Smooth muscle cell (in vitro differentiated cells): ENCODE data around the gene NADK. TPM values are rescaled to one million over a fixed set of nuclear protein-coding genes. Genes with fewer than 3 reads are reported as not detected.

Source experiments
- DNase-seq: peaks from one replicate; lab custom pipeline; 2025; ENCODE audit not compliant: unreplicated experiment; lab: John Stamatoyannopoulos, UW
- H2AFZ ChIP-seq: fragments of 200-600 bp; sonication (generic); 2 replicates; pipeline ENCODE4 v1.6.0; 2016; ENCODE audit warnings: antibody characterized with exemption, low read depth, mild to moderate bottlenecking
- H3F3A ChIP-seq: fragments of 200-600 bp; sonication (generic); 2 replicates; pipeline ENCODE4 v1.6.0; 2017; ENCODE audit warnings: antibody characterized with exemption, low read depth
- H3K27ac ChIP-seq: fragments of 200-600 bp; sonication (generic); 2 replicates; pipeline ENCODE4 v1.5.1; 2016; ENCODE audit warnings: low read depth, mild to moderate bottlenecking
- H3K27me3 ChIP-seq: fragments of 200-600 bp; sonication (generic); 2 replicates; pipeline ENCODE4 v1.6.1; 2016; ENCODE audit warnings: low read depth, mild to moderate bottlenecking
- H3K36me3 ChIP-seq: fragments of 200-600 bp; sonication (generic); 2 replicates; pipeline ENCODE4 v1.5.1; 2016; ENCODE audit warnings: low read depth
- H3K4me1 ChIP-seq: fragments of 200-600 bp; sonication (generic); 2 replicates; pipeline ENCODE4 v1.5.1; 2016; ENCODE audit warnings: low read depth
- H3K4me2 ChIP-seq: fragments of 200-600 bp; sonication (generic); 2 replicates; pipeline ENCODE4 v1.6.0; 2016; ENCODE audit warnings: mild to moderate bottlenecking
- H3K4me3 ChIP-seq: fragments of 200-600 bp; sonication (generic); 2 replicates; pipeline ENCODE4 v1.5.1; 2016; ENCODE audit warnings: mild to moderate bottlenecking
- H3K79me2 ChIP-seq: fragments of 200-600 bp; sonication (generic); 2 replicates; pipeline ENCODE4 v1.6.0; 2016; ENCODE audit warnings: low read depth, mild to moderate bottlenecking
- H3K9ac ChIP-seq: fragments of 200-600 bp; sonication (generic); 2 replicates; pipeline ENCODE4 v1.6.0; 2016; ENCODE audit warnings: low read depth
- H3K9me3 ChIP-seq: fragments of 200-600 bp; sonication (generic); replicated peaks from 2 replicates; pipeline ENCODE4 v1.5.1; 2016; ENCODE audit warnings: low read depth
- H4K20me1 ChIP-seq: fragments of 200-600 bp; sonication (generic); 2 replicates; pipeline ENCODE4 v1.6.0; 2016; ENCODE audit warnings: low read depth
- CTCF ChIP-seq: fragments of 200-600 bp; sonication (generic); IDR thresholded peaks from 2 replicates; pipeline ENCODE4 v1.5.1; 2017; ENCODE audit warnings: borderline replicate concordance, mild to moderate bottlenecking, antibody characterized with exemption; ENCODE audit not compliant: insufficient read depth, poor library complexity, severe bottlenecking
- WGBS: methylation state at CpG from one replicate; pipeline ENCODE4 v1.1.7; 2016; ENCODE audit warnings: low lambda C conversion rate; 5-methylcytosine and 5-hydroxymethylcytosine counted together
- polyA plus RNA-seq: library from polyadenylated mRNA; unstranded; fragments of >200 nt; fragmentation: Nextera tagmentation; extraction: Ambion mirVana; gene quantifications from 2 replicates; pipeline ENCODE4 v1.2.1, GENCODE V29; 2016
- total RNA-seq: library from RNA; depleted of rRNA; stranded (reverse); fragments of >200 nt; gene quantifications from 2 replicates; pipeline ENCODE4 v1.2.3, GENCODE V29; 2014

Gene NADK
- total and polyA plus RNA-seq, 2 experiments from 2014 or later = 32.7 to 37.8 TPM

DNA sequence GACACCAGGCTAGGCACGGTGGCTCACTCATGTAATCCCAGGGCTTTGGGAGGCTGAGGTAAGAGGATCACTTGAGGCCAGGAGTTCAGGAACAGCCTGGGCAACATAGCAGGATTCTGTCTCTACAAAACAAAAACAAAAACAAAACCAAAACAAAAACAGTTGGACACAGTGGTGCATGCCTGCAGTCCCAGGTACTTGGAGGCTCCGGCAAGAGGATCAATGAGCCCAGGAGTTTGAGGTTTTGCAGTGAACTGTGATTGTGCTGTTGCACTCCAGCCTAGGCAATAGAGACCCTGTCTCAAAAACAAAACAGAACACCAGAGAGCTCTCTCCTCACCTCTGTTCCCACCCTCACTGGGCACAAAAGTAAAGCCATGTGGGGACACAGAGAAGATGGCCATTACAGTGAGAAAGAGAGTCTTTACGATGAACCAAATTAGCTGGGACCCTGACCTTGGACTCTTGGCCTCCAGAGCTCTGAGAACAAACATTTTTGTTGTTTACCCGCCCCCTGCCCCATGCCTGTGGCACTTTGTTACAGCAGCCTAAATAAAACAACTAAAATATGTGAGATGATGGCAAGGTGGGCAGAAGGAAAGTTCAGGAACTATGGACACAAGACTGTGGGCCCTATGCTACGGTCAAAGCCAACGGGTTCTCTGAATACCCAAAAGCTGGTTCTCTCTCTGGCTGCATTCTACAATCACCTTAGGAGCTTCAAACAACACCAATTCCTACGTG lies 9.8 kb downstream of the NADK start:
- Histone ChIP-seq H3K36me3 (no peaks in the 10 kb centered on the region), H2AFZ (no peak overlapping the region), H3F3A (no peaks in the 10 kb centered on the region), H3K4me2 (no peak overlapping the region), H3K9me3 (no peaks in the 10 kb centered on the region), H3K4me3 (no peak overlapping the region), H3K79me2 (peaks cover 94% of the 10 kb centered on the region), H3K27me3 (no peaks in the 10 kb centered on the region), H3K27ac (no peak overlapping the region), H3K9ac (no peak overlapping the region), H4K20me1 (peaks cover 74% of the 10 kb centered on the region), H3K4me1 (no peaks in the 10 kb centered on the region)
- no peak for TF ChIP-seq CTCF
- 98% methylated on average over 7 of the region's 7 CpGs for WGBS
- DNase-seq = no peak

DNA sequence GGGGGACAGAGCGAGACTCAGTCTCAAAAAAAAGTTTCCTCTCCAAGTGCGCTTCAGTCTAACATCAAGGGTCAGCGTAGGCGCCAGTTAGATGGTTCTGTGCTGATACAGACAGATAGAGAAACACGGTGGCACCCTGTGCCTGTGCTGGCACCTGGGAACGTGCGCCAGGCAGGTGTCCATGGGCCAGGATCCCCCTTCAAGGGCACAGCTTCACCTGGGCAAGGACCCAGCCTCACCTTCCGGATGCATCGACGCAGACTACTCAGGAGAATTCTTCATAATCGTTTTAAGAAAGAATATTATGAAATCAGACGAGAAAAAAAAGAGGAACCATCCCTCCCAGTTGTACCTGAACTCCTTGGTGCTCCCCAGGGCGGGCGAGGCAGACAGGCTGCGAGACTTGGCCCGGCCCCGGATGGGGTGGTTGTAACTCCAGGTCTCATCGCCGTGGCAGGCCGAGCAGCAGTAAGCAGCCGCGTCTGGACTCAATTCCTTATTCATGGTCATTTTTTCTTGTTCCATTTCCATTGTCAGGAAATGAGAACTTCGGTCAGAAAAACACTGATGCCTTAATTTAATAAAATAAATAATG lies 13.3 kb downstream of the NADK start:
- H3K9me3 ChIP-seq = no peaks in the 10 kb centered on the region
- H3K27ac ChIP-seq = no peak overlapping the region
- no peaks in the 10 kb centered on the region for H3K4me1 ChIP-seq
- no peaks in the 10 kb centered on the region for H3F3A ChIP-seq
- no peak overlapping the region for H3K4me2 ChIP-seq
- no peak overlapping the region for H2AFZ ChIP-seq
- no peaks in the 10 kb centered on the region for H3K27me3 ChIP-seq
- 98% methylated on average over 23 of the region's 23 CpGs for WGBS
- H3K36me3 ChIP-seq = no peaks in the 10 kb centered on the region
- H3K79me2 ChIP-seq = peaks cover 68% of the 10 kb centered on the region
- H3K4me3 ChIP-seq = no peak overlapping the region
- TF ChIP-seq CTCF = no peak
- H4K20me1 ChIP-seq = peaks cover 85% of the 10 kb centered on the region
- no peak for DNase-seq
- no peak overlapping the region for H3K9ac ChIP-seq

DNA sequence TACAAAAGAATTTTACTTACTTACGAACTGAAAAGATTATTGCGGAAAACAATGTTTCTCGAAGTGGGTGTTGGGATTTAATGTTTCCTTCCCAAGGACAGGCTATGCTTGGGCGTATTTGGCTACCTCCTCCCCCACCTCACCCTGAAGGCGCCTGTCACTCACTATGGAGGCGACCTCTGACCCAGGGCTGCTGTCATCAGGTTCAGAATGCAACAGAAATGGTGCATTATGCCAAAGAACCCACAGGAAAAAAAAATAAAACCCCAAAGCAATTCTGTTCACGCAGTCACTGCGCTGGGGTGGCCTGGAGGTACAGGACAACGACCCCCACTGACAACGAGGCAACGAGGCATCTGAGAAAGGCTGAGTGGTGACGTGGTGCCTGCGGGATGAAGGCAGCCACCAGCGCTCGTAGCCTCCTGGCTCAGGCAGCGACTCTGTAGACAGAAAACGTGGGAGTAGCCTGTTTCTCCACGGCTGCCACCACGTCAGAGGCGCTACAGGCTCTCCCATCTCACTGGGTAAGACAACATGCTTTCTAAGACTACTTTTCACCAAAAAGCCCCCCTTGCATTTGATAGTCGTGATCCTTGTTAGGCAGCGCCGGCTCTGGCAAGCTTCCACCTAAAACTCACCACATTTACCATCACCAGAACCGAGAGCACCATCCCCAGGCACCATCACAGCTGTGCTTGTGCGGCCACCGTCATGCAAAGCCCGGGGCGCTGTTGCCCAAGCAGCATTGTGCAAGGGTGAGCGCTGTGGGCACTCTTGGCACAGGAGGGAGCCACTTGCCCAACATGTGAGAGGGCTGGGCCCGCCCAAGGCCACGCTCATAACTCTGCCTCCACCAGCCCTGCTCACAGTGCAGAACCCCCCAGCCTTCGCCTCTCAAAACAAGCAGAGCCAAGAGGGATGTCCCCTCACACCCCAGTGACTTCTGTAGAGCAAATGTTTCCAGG lies 14.3 kb downstream of the NADK start:
- Histone ChIP-seq H3K9me3 (no peaks in the 10 kb centered on the region), H3K36me3 (no peaks in the 10 kb centered on the region), H3K4me1 (no peaks in the 10 kb centered on the region), H3K27me3 (no peaks in the 10 kb centered on the region), H3K79me2 (peaks cover 57% of the 10 kb centered on the region), H2AFZ (no peak overlapping the region), H3K4me3 (no peak overlapping the region), H3K4me2 (no peak overlapping the region), H3K27ac (no peak overlapping the region), H3K9ac (no peak overlapping the region), H4K20me1 (peaks cover 86% of the 10 kb centered on the region), H3F3A (no peaks in the 10 kb centered on the region)
- TF ChIP-seq CTCF = no peak
- 92% methylated on average over 32 of the region's 32 CpGs for WGBS
- DNase-seq = no peak
